GM06990 (cell line): ENCODE data around the gene BEX1.
"Not testable (repeated sequence)": the region's sequence is repeated elsewhere in the genome, so short reads cannot be mapped to it uniquely, and the experiment has no call there.

Experiments
- DNase-seq: peaks from one replicate; pipeline ENCODE4 v3.0.0-alpha.2; 2011; ENCODE audit not compliant: insufficient read length; ENCODE audit errors: extremely low read depth
- H3K27me3 ChIP-seq: replicated peaks from 2 replicates; pipeline ENCODE4 v1.6.0; 2011; ENCODE audit warnings: low read length; ENCODE audit not compliant: control insufficient read depth, insufficient read depth
- H3K36me3 ChIP-seq: 2 replicates; pipeline ENCODE4 v1.5.1; 2011; ENCODE audit warnings: low read length; ENCODE audit not compliant: control insufficient read depth, insufficient read depth
- H3K4me3 ChIP-seq: replicated peaks from 2 replicates; pipeline ENCODE4 v1.5.1; 2011; ENCODE audit warnings: low read depth, mild to moderate bottlenecking, control low read depth, low read length
- TF ChIP-seq, protein P1 (sequence below): IDR thresholded peaks from 2 replicates; pipeline ENCODE4 v1.5.1; 2011; ENCODE audit warnings: low read length, control low read depth, mild to moderate bottlenecking, inconsistent platforms; ENCODE audit not compliant: insufficient read depth, poor library complexity, severe bottlenecking

BEX1 gene

DNA sequence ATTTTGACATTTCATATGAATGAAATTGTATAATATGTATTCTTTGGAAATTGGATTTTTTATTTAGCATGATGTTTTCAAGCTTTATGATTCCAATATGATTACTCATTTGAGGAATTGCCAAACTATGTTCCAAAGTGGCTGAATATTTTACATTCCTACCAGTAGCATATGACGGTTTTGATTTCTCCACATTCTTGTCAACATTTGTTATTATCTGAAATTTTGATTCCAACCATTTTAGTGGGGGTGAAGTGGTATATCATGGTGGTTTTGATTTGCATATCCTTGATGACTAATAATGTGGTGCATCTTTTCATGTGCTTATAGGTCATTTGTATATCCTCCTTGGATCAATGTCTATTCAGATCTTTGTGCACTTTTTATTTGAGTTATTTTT lies 2.6 kb upstream of the BEX1 start:
- Histone ChIP-seq H3K27me3 (no peaks in the 10 kb centered on the region), H3K36me3 (no peaks in the 10 kb centered on the region), H3K4me3 (no peak overlapping the region)
- TF ChIP-seq, protein P1, sequence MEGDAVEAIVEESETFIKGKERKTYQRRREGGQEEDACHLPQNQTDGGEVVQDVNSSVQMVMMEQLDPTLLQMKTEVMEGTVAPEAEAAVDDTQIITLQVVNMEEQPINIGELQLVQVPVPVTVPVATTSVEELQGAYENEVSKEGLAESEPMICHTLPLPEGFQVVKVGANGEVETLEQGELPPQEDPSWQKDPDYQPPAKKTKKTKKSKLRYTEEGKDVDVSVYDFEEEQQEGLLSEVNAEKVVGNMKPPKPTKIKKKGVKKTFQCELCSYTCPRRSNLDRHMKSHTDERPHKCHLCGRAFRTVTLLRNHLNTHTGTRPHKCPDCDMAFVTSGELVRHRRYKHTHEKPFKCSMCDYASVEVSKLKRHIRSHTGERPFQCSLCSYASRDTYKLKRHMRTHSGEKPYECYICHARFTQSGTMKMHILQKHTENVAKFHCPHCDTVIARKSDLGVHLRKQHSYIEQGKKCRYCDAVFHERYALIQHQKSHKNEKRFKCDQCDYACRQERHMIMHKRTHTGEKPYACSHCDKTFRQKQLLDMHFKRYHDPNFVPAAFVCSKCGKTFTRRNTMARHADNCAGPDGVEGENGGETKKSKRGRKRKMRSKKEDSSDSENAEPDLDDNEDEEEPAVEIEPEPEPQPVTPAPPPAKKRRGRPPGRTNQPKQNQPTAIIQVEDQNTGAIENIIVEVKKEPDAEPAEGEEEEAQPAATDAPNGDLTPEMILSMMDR, result no peak
- DNase-seq, result no peak

DNA sequence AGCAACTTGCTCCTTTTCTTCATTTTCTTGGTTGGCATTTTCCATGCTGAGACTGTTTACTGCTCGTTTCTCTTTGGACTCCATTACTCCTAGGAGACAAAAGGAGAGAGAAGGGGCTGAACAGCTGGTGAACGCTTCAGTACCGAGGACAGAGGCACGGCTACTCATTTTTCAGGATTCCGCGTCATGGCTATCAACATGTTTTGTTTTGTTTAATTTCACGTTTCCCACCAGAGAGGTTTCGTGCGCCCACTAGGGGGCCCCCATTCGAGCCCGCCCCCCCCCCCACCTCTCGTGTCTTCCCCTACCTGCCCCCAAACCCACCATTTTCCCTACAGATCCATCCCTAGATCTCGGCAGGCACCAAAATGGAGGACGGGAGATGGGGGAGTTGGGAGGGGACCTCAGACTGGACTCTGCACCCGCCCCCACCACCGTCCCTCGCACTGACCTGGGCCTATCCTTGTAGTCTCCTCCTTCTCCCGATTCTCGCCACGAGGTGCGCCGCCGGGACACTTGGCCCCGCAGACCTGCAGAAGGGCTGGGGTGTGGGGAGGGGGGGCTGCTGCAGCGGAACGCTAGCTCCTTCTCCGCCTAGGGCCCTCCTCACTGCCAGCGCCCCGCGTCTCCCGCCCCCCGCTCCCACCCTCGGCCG lies 653 bp downstream of the BEX1 start:
- no peaks in the 10 kb centered on the region for H3K27me3 ChIP-seq
- H3K36me3 ChIP-seq, result no peaks in the 10 kb centered on the region
- TF ChIP-seq, protein P1, result no peak
- no peak for DNase-seq
- H3K4me3 ChIP-seq, result no peak overlapping the region

DNA sequence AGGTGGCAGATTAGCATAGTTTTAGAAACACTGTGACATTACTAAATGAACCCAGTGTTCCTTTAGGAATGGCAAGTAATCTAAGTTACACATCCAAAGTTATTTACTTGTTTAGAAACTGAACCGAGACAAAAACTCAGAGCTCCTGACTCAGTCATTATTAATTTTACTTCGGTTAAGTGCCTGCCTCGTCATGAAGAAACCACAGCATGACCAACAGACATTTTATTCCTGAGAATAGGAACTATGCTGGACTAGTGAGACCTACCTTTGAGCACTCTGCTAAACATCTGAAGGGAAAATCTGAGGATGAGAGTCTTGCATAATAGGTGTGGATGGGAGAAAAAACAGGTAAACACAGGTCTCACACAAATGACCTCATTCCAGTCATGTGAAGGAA lies 2.5 kb downstream of the BEX1 start:
- Histone ChIP-seq H3K4me3 (no peak overlapping the region), H3K36me3 (no peaks in the 10 kb centered on the region), H3K27me3 (no peaks in the 10 kb centered on the region)
- TF ChIP-seq, protein P1, result no peak
- no peak for DNase-seq

DNA sequence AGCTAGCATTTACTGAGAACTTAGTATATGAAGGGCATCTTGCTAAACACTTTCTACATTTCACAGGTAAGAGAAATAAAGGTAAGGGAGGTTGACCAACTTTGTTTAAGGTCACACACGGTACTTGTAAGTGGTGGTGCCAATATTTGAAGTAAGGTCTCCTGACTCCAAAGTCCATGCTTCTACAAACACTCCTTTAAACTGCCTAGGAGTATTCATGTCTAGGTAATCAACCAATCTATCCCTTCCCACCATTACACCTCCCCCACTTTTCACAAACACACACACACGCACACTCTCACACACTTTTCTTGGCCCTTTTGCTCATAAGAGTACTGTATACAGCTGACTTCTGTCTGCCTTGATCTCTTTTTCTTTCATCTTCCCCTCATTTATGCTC lies 7.1 kb downstream of the BEX1 start:
- TF ChIP-seq, protein P1, result no peak
- H3K4me3 ChIP-seq, result no peak overlapping the region
- no peaks in the 10 kb centered on the region for H3K36me3 ChIP-seq
- H3K27me3 ChIP-seq, result no peaks in the 10 kb centered on the region
- DNase-seq, result no peak

DNA sequence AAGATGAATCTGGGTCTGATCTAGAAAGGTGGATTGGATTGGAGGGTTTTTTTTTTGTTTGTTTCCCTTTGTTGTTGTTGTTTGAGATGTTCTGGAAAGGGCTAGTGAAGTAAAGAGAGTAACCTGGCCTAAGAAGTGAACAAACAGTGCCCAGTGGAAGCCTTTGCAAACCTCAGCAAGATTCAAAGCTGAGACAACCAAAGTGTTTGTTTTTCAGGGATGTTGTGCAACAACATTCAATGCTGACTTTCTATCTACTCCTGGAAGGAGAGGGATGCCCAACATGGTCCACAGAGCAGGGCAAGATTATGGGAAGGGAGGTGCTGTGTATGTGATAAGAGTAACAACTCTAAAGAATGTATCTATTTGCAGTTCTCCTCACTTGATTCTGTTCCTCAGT lies 11.3 kb downstream of the BEX1 start:
- DNase-seq, result no peak
- H3K27me3 ChIP-seq, result no peaks in the 10 kb centered on the region
- TF ChIP-seq, protein P1, result no peak
- no peak overlapping the region for H3K4me3 ChIP-seq
- H3K36me3 ChIP-seq, result no peaks in the 10 kb centered on the region

DNA sequence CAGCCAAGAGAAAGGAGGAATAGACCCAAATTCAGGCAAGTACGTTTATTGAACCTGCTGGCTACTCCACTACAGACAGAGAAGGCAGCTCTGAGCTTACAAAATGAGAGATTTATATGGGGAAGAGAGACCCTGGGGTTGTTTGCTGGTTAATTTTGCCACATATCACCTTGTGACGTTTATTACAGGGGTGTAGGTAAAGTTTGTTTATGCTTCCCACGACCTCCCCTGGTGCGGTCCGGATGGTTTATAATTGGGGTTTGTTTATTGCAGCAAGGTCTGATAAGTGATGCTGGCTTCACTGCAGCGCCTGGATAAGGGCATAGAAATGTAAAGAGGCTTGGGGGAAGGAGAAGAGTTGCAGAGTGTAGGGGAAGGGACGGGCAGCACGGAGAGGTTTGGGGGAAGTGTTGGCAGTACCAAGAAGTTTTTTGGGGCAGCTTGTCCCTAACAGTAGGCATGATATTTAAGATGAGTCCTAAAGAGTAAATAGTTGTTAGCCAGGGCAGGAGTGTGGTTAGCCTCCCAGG lies 12.6 kb downstream of the BEX1 start:
- TF ChIP-seq, protein P1, result no peak
- no peak for DNase-seq
- Histone ChIP-seq H3K27me3 (no peaks in the 10 kb centered on the region), H3K4me3 (no peak overlapping the region), H3K36me3 (no peaks in the 10 kb centered on the region)

DNA sequence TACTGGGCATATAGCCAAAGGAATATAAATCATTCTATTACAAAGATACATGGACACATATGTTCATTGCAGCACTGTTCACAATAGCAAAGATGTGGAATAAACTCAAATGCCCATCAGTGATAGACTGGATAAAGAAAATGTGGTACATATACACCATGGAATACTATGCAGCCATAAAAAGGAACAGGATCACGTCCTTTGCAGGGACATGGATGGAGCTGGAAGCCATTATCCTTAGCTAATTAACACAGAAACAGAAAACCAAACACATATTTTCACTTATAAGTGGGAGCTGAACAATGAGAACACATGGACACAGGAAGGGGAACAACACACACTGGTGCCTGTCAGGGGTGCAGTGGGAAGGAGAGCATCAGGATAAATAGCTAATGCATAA lies 30.6 kb downstream of the BEX1 start:
- not testable (repeated sequence) for H3K36me3 ChIP-seq, DNase-seq

More for the DNA sequence above, 30.6 kb downstream of the BEX1 start:
- not testable (repeated sequence) for H3K27me3 ChIP-seq, H3K4me3 ChIP-seq
